HG03571 (cell line): Measurements from ENCODE around the gene TMEM132C.

Source experiments
- ATAC-seq: cut with Tn5 transposase; IDR thresholded peaks from one replicate; pipeline ENCODE4 v1.9.1; 2021; ENCODE audit not compliant: unreplicated experiment

Gene TMEM132C

DNA sequence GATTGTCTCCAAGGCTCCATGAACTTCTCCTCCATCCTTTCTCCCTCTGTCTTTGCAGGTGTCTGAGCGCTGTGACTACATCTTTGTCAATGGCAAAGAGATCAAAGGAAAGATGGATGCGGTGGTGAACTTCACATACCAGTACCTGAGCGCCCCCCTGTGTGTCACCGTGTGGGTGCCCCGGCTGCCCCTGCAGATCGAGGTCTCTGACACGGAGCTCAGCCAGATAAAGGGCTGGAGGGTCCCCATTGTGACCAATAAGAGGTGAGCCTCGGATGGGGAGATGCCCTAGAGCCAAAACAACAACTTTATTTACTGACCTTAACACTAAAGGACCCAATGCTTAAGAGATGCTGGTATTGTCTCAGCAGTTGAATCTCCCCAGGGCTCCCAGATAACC lies 426.8 kb downstream of the TMEM132C start:
- ATAC-seq: no peak

DNA sequence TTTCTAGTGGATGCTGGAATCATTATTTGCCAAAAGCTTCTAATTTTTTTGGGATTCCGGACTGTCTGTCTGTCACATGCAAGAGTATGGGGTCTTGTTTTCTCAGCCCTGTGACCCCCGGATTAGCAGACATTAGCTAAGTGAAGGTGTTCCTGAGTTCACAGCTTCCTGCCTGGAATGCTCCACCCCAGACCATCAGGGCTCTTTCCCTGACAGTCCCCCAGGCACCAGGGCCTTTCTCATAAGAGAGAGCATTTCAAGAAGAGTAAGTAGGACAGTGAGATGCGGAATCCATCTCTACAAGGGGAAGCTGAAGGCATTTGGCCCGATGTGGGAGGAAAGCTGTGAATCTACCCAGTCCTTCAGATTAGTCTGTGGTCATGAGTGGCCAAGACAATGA lies 427.5 kb downstream of the TMEM132C start:
- ATAC-seq: no peak

DNA sequence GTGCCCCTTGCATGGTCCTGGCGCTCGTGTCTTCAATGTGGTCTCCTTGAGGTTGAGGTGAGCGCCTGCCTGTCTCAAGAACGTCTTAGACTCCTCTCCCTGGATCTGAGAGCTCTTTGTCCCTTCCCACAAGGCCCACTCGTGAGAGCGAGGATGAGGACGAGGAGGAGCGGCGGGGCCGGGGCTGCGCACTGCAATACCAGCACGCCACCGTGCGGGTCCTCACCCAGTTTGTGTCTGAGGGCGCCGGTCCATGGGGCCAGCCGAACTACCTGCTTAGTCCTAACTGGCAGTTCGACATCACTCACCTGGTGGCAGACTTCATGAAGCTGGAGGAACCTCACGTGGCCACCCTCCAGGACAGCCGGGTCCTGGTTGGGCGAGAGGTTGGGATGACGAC lies 428.7 kb downstream of the TMEM132C start:
- no peak for ATAC-seq

DNA sequence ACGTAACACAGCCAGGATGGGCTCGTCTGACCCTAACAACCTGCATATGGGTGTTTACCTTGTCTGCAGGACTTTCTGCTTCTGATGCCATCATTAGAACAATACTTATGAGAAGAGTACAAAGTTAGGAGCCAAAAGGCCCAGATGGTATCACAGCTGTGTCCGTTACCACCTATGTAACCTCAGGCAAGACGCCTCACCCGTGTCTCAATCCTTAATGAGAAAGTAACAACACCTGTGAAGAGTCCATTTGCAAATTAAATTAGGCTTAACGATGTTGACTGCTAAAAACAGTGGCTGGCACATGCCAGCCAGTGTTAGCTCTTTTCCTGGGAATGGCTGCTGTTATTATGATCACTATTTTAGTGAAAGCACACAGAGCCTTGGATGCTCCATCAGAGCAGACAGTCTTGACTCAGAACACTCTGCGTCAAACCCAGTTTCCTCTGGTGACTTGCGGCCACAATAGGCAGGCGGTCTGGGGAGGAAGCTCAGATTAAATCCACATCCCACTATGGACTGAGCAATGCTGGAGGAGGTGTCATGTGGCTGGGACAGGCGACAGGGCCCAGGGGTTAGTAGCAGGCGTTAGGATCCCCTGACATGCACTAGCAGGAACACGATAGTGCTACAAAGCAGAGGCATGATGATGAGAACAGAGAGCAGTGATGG lies 431.5 kb downstream of the TMEM132C start:
- no peak for ATAC-seq

DNA sequence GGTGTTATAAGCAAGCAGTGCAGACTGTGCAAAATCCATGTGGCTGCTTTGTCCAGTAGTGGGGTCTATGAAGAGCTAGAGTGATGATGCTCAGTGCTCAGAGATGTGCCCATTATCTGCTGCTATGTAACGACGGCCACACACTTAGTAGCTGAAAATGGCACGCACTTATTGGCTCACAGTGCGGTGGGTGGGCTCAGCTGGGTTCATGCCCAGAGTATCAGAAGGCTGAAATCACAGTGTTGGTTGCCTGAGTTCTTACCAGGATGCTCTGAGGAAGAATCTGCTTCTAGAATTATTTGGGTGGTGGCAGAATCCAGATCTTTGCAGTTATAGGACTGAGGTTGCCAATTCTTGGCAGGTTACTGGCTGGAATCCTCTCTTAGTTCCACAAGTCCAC lies 432.1 kb downstream of the TMEM132C start:
- ATAC-seq: no peak

DNA sequence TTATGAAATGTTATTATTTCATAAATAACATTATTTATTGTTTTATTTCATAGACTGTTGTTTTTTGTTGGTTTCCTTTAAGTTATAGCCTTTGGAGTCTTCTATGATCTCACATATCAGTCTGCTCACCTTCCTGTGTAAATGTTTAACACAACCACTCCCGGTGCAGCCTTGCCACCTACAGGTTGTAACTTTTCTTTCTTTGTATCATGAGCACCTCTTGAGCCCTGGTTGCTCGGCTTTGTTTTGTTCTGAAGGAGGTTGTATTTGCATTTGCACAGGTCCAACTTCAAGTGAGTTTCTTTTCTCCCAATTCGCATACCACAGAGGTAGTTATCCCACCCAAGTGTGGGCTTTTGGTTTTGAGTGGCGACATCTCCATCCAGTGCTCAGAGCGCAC lies 435.4 kb downstream of the TMEM132C start:
- no peak for ATAC-seq

DNA sequence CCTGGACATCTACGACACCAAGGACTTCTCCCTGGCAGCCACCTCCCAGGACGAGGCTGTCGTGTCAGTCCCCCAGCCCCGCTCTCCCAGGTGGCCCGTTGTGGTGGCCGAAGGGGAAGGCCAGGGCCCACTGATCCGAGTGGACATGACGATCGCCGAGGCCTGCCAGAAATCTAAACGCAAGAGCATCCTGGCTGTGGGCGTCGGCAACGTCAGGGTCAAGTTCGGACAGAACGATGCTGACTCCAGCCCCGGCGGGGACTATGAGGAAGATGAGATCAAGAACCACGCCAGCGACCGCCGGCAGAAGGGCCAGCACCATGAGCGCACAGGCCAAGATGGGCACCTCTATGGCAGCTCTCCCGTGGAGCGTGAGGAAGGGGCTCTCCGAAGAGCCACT lies 438.2 kb downstream of the TMEM132C start:
- no peak for ATAC-seq

DNA sequence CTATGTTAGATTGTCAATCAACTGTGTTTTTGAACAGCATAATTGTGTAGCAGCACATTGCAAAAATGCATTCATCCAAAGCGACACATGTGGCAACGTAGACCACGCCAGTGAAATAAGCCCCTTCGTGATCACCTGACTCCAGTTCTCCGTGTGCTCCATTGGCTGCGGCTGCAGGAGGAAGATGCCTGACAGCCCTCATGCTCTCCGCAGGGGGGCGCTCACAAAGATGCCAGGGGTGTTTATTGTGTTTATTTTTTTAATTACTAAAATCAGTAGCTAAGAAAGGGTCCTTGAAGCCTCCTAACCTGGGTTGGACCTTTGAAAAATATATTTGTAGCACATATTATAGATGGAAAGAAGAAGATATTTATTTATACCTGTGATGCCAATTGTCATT lies 440.5 kb downstream of the TMEM132C start:
- no peak for ATAC-seq

DNA sequence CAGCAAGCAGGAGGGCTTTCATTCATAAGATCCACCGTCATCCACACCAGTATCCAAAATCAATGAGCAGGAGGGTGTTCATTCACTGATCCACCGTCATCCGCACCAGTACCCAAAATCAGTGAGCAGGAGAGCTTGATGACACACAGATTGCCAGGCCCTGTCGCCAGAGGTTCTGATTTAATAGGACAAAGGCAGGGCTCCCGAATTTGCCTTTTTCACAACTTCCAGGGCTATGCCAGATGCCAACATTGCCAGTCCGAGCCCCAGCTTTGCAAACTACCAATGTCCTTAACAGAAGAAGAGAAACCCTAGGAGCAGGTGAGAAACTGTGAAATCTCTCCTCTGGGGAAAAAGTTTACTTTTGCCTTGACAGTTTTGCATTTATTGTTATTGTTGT lies 441.8 kb downstream of the TMEM132C start:
- ATAC-seq: no peak

DNA sequence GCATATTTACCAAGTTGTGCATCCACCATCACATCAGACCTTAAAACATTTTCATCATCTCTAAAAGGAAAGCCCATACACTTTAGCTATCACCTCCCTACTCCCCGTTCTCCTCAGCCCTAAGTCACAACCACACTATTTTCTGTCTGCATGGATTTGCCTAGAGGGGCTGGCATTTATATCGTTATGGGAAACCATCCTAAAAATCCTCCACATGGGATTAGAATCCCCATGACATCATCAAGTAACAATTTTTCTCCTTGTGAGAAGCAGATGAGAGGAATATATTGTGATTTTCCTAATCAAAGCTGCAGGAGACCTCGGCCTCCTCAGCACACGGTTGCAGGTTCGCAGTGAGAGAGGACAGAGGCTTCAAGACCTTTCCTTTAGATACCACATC lies 442.7 kb downstream of the TMEM132C start:
- no peak for ATAC-seq

DNA sequence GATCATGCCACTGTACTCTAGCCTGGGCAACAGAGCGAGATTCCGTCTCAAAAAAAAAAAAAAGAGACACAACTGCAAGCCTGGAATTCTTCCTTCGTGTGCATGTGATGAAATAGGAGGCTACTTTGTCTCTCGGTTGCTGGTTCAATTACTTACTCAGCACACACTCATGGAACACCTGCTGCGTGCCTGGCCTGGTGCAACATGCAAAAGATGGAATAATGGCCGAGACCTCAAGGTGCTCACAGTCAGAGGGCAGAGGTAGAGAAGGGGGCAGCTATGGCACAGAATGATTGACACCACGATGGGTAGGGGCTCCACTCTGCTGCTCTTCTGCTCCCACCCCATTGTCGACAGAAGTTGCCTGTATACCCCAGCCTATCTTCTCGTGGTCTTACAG lies 444.5 kb downstream of the TMEM132C start:
- no peak for ATAC-seq

DNA sequence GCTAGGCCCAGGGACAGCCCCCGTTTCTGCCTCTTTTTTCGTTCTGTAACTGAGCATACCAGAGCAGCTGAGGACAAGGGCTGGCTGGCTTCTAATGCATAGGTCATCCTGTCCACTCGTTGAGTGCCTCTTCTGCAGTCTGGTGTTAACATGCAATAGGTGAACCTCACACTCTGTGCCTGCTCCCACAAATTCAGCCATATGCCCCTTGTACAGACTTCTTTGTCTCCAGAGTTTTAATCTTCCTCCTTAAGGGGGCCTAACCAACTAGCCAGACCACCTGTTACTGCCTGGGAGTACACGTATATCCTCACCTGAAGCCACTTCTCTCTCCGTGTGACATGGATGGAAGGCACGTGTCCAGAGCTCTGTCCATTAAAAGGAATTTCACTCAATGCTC lies 445.7 kb downstream of the TMEM132C start:
- ATAC-seq: no peak

DNA sequence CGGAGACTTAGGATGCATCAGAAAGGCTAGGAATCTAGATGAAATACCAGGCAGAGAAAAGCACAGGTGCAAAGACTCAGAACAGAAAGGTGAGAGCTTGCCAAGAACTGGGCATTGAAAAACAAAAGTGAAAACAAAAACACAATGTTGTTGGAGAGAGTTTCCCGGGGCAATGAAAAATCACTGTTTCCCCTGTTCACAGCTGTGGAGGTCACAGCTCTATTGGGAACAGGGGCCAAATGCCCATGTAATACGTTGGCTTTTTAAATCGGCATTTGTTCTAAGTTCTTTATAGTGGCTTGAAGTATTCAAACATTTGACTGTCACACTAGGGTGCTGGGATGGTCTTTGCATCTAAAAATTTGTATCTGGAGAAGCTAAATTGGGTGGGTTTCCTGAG lies 448.5 kb downstream of the TMEM132C start:
- ATAC-seq: no peak

DNA sequence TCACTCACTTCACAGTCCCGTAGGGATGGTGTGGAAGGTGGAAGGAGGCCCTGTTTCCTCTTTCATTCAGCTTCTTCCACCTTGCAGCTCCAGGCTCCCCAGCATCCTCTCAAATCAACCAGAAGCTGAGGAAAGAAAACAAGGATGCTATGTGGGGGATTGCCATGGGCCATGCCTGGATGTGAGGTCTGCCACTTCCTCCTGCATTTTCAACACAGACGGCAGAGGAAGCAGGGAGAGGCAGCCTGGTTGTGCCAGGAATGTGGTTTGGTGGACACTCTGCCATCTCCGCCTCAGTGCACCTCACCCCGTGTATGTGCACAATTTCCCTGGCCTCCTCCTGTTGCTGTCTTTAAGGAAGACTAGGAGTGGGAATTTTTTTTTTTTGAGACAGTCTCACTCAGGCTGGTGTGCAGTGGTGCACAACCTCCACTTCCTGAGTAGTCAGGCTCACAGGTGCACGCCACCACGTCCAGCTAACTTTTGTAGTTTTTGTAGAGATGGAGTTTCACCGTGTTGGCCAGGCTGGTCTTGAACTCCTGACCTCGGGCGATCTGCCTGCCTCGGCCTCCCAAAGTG lies 457.6 kb downstream of the TMEM132C start:
- ATAC-seq: no peak

DNA sequence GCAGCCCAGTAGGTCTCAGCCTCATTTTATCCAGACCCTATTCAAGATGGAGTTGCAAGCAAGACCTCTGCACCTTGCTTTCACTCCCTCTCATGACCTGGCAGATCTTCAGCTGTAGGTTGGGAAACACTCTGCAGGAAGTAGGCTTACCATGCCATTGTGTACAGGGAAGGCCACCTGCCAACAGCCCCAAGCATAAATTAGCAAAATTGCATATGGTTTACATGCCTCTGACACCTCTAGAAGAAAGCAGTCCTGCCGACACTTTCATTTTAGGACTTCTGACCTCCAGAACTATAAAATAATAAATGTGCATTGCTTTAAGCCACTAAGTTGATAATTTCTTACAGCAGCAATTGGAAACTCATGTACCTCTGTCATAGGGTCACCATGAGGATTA lies 459.9 kb downstream of the TMEM132C start:
- ATAC-seq: no peak

DNA sequence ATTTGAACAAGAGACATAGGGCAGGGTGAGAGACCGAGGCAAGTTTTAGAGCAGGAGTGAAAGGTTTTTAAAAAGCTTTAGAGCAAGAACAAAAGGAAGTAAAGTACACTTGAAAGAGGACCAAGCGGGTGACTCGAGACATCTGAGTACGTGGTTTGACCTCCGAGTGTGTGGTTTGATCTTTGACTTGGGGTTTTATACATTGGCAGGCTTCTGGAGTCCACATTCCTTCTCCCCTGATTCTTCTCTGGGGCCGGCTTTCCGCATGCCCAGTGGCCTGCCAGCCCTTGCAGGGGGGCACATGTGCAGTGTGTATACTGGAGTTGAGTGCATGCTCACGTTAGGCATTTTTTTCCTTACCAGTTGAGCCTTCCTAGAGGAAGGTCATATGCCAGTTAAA lies 460.5 kb downstream of the TMEM132C start:
- ATAC-seq: no peak

DNA sequence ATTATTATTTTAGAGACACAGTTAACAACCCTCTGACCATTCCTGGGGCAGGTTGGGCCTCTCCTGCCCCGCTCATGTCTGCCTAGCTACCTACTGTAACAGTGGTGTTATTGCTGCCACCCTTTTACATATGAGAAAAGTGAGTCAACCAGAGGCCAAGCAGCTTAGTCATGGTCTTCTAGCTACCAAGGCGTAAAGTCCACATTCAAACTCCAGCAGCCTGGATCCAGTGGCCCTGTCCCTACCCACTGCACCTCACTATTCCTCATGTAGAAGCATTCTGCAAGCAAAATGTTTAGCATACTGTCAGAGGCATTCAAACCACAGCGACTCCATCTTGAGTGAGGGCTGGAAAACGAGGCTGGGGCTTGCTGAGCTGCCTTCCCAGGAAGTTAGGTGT lies 461.0 kb downstream of the TMEM132C start:
- no peak for ATAC-seq

DNA sequence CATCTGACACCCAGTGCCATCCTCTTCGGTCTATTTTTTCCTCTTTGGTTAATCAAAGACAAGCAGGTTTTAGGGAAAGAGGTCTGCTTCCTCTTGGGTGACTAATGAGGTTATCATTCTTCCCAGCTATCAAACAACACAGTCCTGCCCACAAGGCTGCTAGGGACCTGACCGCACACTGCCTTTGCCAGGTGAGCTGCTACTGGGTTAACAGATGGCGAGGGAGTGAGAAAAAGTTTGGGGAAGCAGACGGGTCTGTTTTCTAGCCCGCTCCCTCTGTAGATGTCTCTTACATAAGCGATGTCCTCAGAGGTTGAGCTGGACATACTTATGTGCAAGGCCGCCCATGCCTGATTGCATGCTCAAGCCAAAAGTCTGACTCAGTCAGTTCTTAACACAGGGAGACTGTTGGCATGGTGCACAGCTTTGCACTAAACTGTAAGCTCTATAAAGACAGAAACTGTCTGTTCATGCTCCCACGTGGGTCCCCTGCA lies 462.7 kb downstream of the TMEM132C start:
- ATAC-seq: no peak

DNA sequence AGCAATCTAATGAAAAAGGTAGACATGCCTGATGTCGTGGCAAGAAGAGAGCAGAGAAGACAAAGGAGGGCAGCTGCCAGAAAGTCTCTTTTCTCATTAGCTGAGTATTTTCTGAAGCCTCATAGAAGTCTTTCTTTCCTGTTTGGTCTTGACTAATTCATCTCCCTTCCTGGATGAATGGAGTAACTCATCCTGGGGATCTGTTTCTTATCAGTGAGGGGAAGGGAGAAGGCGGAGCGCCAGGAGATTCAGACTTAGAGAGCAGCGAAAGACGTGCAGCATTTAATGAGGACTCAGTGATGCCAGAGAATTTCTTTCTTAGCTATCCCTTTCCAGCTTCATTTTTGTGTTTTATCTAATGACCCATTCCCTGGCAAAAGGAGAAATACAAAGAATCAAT lies 467.4 kb downstream of the TMEM132C start:
- no peak for ATAC-seq

DNA sequence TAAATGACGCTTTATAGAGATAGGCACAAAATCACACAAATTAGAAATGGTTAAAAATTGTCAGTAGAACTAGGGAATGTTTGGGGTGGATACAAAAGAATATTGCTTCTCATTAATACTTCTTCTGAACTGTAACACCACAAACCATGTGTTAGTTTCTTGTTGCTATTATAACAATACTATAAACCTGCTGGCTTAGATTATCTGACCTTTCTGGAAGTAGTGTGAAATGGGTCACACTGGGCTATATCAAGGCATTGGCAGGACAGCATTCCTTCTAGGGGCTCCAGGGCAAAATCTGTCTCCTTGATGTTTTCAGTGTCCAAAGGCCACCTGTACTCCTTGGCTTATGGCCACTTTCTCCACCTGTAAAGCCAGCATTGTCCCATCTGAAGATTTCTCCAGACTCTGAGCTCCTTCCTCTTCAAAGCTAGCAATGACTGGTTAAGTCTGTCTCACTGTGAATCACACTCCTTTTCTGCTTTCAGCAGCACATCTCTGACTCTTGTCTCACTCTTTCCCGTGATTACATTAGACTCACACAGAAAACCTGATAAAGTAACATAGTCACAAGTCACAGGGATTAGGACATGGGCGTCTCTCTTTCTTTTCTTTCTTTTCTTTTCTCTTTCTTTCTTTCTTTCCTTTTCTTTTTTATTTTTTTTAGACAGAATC lies 470.5 kb downstream of the TMEM132C start:
- no peak for ATAC-seq

DNA sequence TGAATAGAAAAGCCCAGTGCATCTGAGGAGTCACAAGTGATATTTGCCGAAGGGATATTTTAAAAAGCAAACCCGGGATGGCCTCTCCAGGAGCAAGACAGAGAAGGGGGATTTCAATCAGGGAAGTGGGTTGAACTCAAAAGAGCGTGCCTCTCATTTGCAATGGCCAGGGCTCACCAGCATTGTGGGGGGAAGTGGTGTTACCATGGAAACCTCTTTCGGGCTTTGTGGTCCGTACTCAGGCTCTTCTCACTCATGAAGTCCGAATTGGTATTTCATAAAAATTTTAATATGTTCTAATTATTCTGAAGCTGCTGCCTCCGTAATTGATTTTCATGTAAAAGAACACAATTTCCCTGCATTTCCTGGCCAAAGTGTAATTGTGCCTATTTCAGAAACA lies 476.9 kb downstream of the TMEM132C start:
- ATAC-seq: no peak
